Measurements from ENCODE around the gene KCTD8.

- TF ChIP-seq CTCF (IDR thresholded peaks at IDR 0.05; ENCODE audit: low read depth, low read length) (no peak), MYC (IDR thresholded peaks at IDR 0.05; ENCODE audit: low read depth, low read length) (no peak), POLR2A (IDR thresholded peaks at IDR 0.05; ENCODE audit: extremely low read depth, insufficient read length) (no peak)
Observed at GRCh38 chr4:44235897-44236296, 212.7 kb downstream of the KCTD8 start.
